H9 (cell line): ENCODE measurements around the gene GPR35. TPM values are rescaled to one million over a fixed set of nuclear protein-coding genes. Genes with fewer than 3 reads are reported as not detected.

ENCODE experiments used
- DNase-seq: peaks from one replicate; pipeline ENCODE4 v3.0.0-alpha.2; 2017
- H2AFZ ChIP-seq: one replicate; pipeline ENCODE4 v1.6.1; 2013; ENCODE audit warnings: mild to moderate bottlenecking, low read length, control low read depth, moderate library complexity
- H2AK5ac ChIP-seq: 2 replicates; pipeline ENCODE4 v1.6.1; 2013; ENCODE audit warnings: low read length, control low read depth, mixed read lengths; ENCODE audit not compliant: insufficient read length
- H2BK120ac ChIP-seq: one replicate; pipeline ENCODE4 v1.6.1; 2013; ENCODE audit warnings: low read depth, mild to moderate bottlenecking, low read length, control low read depth, inconsistent platforms; ENCODE audit not compliant: poor library complexity, severe bottlenecking
- H2BK12ac ChIP-seq: 2 replicates; pipeline ENCODE4 v1.6.1; 2013; ENCODE audit warnings: low read length, control low read depth, mixed read lengths, low read depth; ENCODE audit not compliant: insufficient read length
- H2BK15ac ChIP-seq: 2 replicates; pipeline ENCODE4 v1.6.1; 2013; ENCODE audit warnings: low read depth, low read length, control low read depth
- H2BK20ac ChIP-seq: one replicate; pipeline ENCODE4 v1.6.1; 2013; ENCODE audit warnings: low read depth, mild to moderate bottlenecking, low read length, control low read depth, inconsistent platforms; ENCODE audit not compliant: poor library complexity, severe bottlenecking
- H2BK5ac ChIP-seq: 2 replicates; pipeline ENCODE4 v1.6.1; 2013; ENCODE audit warnings: low read length, control low read depth, mixed read lengths; ENCODE audit not compliant: insufficient read length
- H3K14ac ChIP-seq: 2 replicates; pipeline ENCODE4 v1.6.1; 2013; ENCODE audit warnings: low read length, control low read depth; ENCODE audit not compliant: insufficient read depth
- H3K18ac ChIP-seq: 2 replicates; pipeline ENCODE4 v1.6.1; 2013; ENCODE audit warnings: low read depth, mild to moderate bottlenecking, mixed read lengths, low read length, control low read depth; ENCODE audit not compliant: insufficient read length
- H3K23ac ChIP-seq: 2 replicates; pipeline ENCODE4 v1.6.1; 2013; ENCODE audit warnings: low read length, control low read depth, mixed read lengths, low read depth; ENCODE audit not compliant: insufficient read length
- H3K23me2 ChIP-seq: 2 replicates; pipeline ENCODE4 v1.6.1; 2013; ENCODE audit warnings: low read depth, mild to moderate bottlenecking, mixed read lengths, low read length, control low read depth; ENCODE audit not compliant: insufficient read length, poor library complexity, severe bottlenecking
- H3K27ac ChIP-seq: 2 replicates; pipeline ENCODE4 v1.5.1; 2013; ENCODE audit warnings: low read length, control low read depth, mixed read lengths, low read depth; ENCODE audit not compliant: insufficient read length
- H3K27me3 ChIP-seq: 2 replicates; pipeline ENCODE4 v1.6.1; 2013; ENCODE audit warnings: low read length, control low read depth, inconsistent platforms; ENCODE audit not compliant: insufficient read depth
- H3K4ac ChIP-seq: 2 replicates; pipeline ENCODE4 v1.6.1; 2013; ENCODE audit warnings: low read depth, mild to moderate bottlenecking, control low read depth, inconsistent platforms, low read length, moderate library complexity
- H3K4me1 ChIP-seq: 2 replicates; pipeline ENCODE4 v1.6.1; 2013; ENCODE audit warnings: low read length, control low read depth, inconsistent platforms; ENCODE audit not compliant: insufficient read depth
- H3K4me2 ChIP-seq: 2 replicates; pipeline ENCODE4 v1.6.1; 2013; ENCODE audit warnings: low read length, control low read depth, mixed read lengths; ENCODE audit not compliant: insufficient read length, insufficient read depth
- H3K56ac ChIP-seq: 2 replicates; pipeline ENCODE4 v1.6.1; 2013; ENCODE audit warnings: low read depth, mild to moderate bottlenecking, mixed read lengths, low read length, control low read depth; ENCODE audit not compliant: insufficient read length
- H3K79me1 ChIP-seq: 2 replicates; pipeline ENCODE4 v1.6.1; 2013; ENCODE audit warnings: low read depth, mild to moderate bottlenecking, moderate library complexity, low read length, control low read depth, inconsistent platforms; ENCODE audit not compliant: insufficient read depth, poor library complexity, severe bottlenecking
- H3K79me2 ChIP-seq: 2 replicates; pipeline ENCODE4 v1.6.1; 2013; ENCODE audit warnings: low read length, control low read depth, inconsistent platforms; ENCODE audit not compliant: insufficient read depth
- H3K9ac ChIP-seq: 2 replicates; pipeline ENCODE4 v1.6.1; 2013; ENCODE audit warnings: low read length, control low read depth, mixed read lengths; ENCODE audit not compliant: insufficient read length; ENCODE audit errors: extremely low read depth
- H3K9me3 ChIP-seq: one replicate; pipeline ENCODE4 v1.6.1; 2013; ENCODE audit warnings: low read depth, low read length, inconsistent platforms; ENCODE audit not compliant: control insufficient read depth
- H3T11ph ChIP-seq: one replicate; pipeline ENCODE4 v1.6.1; 2013; ENCODE audit warnings: mild to moderate bottlenecking, low read length, control low read depth, inconsistent platforms
- H4K20me1 ChIP-seq: one replicate; pipeline ENCODE4 v1.6.1; 2013; ENCODE audit not compliant: control insufficient read depth, insufficient read length, insufficient read depth
- H4K5ac ChIP-seq: 2 replicates; pipeline ENCODE4 v1.6.1; 2013; ENCODE audit warnings: low read depth, mild to moderate bottlenecking, mixed read lengths, low read length, control low read depth; ENCODE audit not compliant: insufficient read length
- H4K8ac ChIP-seq: replicated peaks from 2 replicates; pipeline ENCODE4 v1.6.1; 2013; ENCODE audit warnings: low read length, control low read depth, mixed read lengths, low read depth; ENCODE audit not compliant: insufficient read length
- H4K91ac ChIP-seq: 2 replicates; pipeline ENCODE4 v1.6.1; 2013; ENCODE audit warnings: low read depth, mild to moderate bottlenecking, moderate library complexity, mixed read lengths, low read length, control low read depth; ENCODE audit not compliant: insufficient read length
- H3K27ac Mint-ChIP-seq, 3 experiments: 2 replicates in 2 of 3; 3 replicates in 1 of 3; pipeline ENCODE4 v1.8.0; 2020 to 2021; ENCODE audit warnings: mixed read lengths in 3 of 3, mild to moderate bottlenecking in 1 of 3, moderate library complexity in 1 of 3
- H3K27me3 Mint-ChIP-seq: 2 replicates; pipeline ENCODE4 v1.8.0; 2021; ENCODE audit warnings: low read depth, mild to moderate bottlenecking, moderate library complexity, mixed read lengths
- H3K36me3 Mint-ChIP-seq, 3 experiments: 2 replicates in 2 of 3; 3 replicates in 1 of 3; pipeline ENCODE4 v1.8.0; 2020 to 2021; ENCODE audit warnings: low read depth in 3 of 3, mixed read lengths in 3 of 3; ENCODE audit not compliant: insufficient read depth in 1 of 3
- H3K4me1 Mint-ChIP-seq, 2 experiments: 2 replicates each; pipeline ENCODE4 v1.8.0; 2020; ENCODE audit warnings: mixed read lengths in 2 of 2
- H3K4me3 Mint-ChIP-seq, 2 experiments: 2 replicates in 1 of 2; 3 replicates in 1 of 2; pipeline ENCODE4 v1.8.0; 2020 to 2021; ENCODE audit warnings: mild to moderate bottlenecking in 2 of 2, mixed read lengths in 2 of 2, moderate library complexity in 1 of 2
- H3K9me3 Mint-ChIP-seq, 2 experiments: 2 replicates in 1 of 2; 3 replicates in 1 of 2; pipeline ENCODE4 v1.8.0; 2020; ENCODE audit warnings: mild to moderate bottlenecking in 2 of 2, mixed read lengths in 2 of 2, moderate library complexity in 1 of 2
- CTCF ChIP-seq: fragments of 200-600 bp; sonication (generic); conservative IDR thresholded peaks from 3 replicates; pipeline ENCODE4 v1.8.0; 2021; ENCODE audit warnings: antibody characterized with exemption, mild to moderate bottlenecking
- WGBS: extraction: QIAGEN DNeasy Blood & Tissue Kit; methylation state at CpG from one replicate; pipeline ENCODE4 v1.1.7; 2013; ENCODE audit warnings: missing lambda C conversion rate, low lambda C conversion rate, mixed read lengths; ENCODE audit not compliant: insufficient read length; ENCODE audit errors: extremely low coverage; 5-methylcytosine and 5-hydroxymethylcytosine counted together
- total RNA-seq: library from RNA; stranded (reverse); gene quantifications from 2 replicates; pipeline ENCODE4 v1.2.1, GENCODE V29; 2021

The GPR35 gene
- total RNA-seq, 1 experiment from 2014 or later: 1.4 TPM

- no peaks in the 10 kb centered on the region for H3K4me1 ChIP-seq
- H2BK20ac ChIP-seq: no peak overlapping the region
- no peaks in the 10 kb centered on the region for H4K20me1 ChIP-seq
- peaks cover 9% of the 10 kb centered on the region for H3K9me3 ChIP-seq
- no peak overlapping the region for H2BK120ac ChIP-seq
- H4K91ac ChIP-seq: no peak overlapping the region
- H3K27me3 ChIP-seq: no peaks in the 10 kb centered on the region; the same call in 1 of the 2 replicates
- no peak overlapping the region for H4K8ac ChIP-seq
- H2BK15ac ChIP-seq: no peak overlapping the region
- H3K9ac ChIP-seq: no peak overlapping the region
- no peak overlapping the region for H3K4me2 ChIP-seq
- H3K14ac ChIP-seq: no peak overlapping the region; the same call in 1 of the 2 replicates
- H3K79me2 ChIP-seq: no peaks in the 10 kb centered on the region
- H3K18ac ChIP-seq: no peak overlapping the region
- H4K5ac ChIP-seq: no peak overlapping the region
- no peaks in the 10 kb centered on the region for H3K79me1 ChIP-seq
- no peak overlapping the region for H3T11ph ChIP-seq
- Mint-ChIP-seq H3K4me1 (peaks cover 0 to 2% of the 10 kb centered on the region in 2 experiments; a peak in 1 of 4 replicates), H3K27me3 (peaks cover 22% of the 10 kb centered on the region), H3K9me3 (peaks cover 38 to 40% of the 10 kb centered on the region in 2 experiments), H3K4me3 (no peak overlapping the region), H3K36me3 (peaks cover 0 to 16% (median 0%) of the 10 kb centered on the region in 3 experiments; a peak in 3 of 7 replicates), H3K27ac (no peak overlapping the region; a peak in 1 of 7 replicates)
- H3K4ac ChIP-seq: no peak overlapping the region
- no peak overlapping the region for H3K56ac ChIP-seq
- no peak for TF ChIP-seq CTCF
- H2BK12ac ChIP-seq: no peak overlapping the region
- H2BK5ac ChIP-seq: no peak overlapping the region
- no peak overlapping the region for H3K23ac ChIP-seq
- no peak for DNase-seq
- WGBS: no CpG with 5 or more reads among the region's 11 CpGs
- H2AK5ac ChIP-seq: no peak overlapping the region
- H2AFZ ChIP-seq: no peak overlapping the region
- H3K27ac ChIP-seq: no peak overlapping the region
- no peaks in the 10 kb centered on the region for H3K23me2 ChIP-seq
Measured at GRCh38 chr2:240631548-240632305, 6.4 kb downstream of the GPR35 start.
